MM.1S (cell line): ENCODE data around the gene HLA-E.
"Not testable (repeated sequence)": the region's sequence is repeated elsewhere in the genome, so short reads cannot be mapped to it uniquely, and the experiment has no call there.

Experiments used
- EZH2 ChIP-seq: fragments of 300-600 bp; sonication (generic); optimal IDR thresholded peaks from 2 replicates; pipeline ENCODE3; 2017; ENCODE audit warnings: low read depth, mild to moderate bottlenecking, antibody characterized with exemption, low read length, mixed read lengths
- EZH2phosphoT487 ChIP-seq: fragments of 300-600 bp; sonication (generic); IDR thresholded peaks from 2 replicates; pipeline ENCODE4 v1.6.1; 2018; ENCODE audit warnings: antibody characterized with exemption, low read length
- TF ChIP-seq, protein P1 (sequence below): fragments of 300-600 bp; sonication (generic); IDR thresholded peaks from 2 replicates; pipeline ENCODE4 v1.5.1; 2016; ENCODE audit warnings: antibody characterized with exemption, low read length, mixed read lengths

GRCh38 chr6:30518505-30519145, 29.3 kb downstream of the HLA-E start:
- TF ChIP-seq, protein P1, sequence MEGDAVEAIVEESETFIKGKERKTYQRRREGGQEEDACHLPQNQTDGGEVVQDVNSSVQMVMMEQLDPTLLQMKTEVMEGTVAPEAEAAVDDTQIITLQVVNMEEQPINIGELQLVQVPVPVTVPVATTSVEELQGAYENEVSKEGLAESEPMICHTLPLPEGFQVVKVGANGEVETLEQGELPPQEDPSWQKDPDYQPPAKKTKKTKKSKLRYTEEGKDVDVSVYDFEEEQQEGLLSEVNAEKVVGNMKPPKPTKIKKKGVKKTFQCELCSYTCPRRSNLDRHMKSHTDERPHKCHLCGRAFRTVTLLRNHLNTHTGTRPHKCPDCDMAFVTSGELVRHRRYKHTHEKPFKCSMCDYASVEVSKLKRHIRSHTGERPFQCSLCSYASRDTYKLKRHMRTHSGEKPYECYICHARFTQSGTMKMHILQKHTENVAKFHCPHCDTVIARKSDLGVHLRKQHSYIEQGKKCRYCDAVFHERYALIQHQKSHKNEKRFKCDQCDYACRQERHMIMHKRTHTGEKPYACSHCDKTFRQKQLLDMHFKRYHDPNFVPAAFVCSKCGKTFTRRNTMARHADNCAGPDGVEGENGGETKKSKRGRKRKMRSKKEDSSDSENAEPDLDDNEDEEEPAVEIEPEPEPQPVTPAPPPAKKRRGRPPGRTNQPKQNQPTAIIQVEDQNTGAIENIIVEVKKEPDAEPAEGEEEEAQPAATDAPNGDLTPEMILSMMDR = not testable (repeated sequence)
- not testable (repeated sequence) for TF ChIP-seq EZH2phosphoT487, EZH2
